ENCODE data around the gene RINL. TPM values are rescaled to one million over a fixed set of nuclear protein-coding genes. Genes with fewer than 3 reads are reported as not detected.

Gene RINL
- total and polyA plus RNA-seq, 2 of the 8 experiments (the other 6 are each of a cell fraction or from before 2014, with no cell fraction given) = 11.1 to 11.9 TPM

DNA sequence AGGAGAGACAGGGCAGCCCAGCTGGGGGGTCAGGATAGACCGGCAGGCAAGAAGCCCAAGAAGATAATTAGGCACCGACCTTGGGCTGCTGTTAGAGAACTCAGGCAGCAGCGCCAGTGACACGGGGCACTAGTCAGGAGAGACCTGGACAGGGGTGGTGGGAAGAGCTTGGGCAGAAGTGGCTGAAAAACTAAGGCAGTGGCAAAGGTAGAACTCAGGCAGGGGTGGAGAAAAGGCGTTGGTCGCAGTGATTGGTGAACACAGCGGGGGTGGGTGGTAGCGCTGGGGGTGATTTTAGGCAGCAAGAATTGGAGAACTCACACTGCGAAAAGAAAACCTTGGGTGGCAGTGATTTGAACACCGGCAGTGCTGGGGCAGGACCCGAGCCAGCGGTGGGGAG is 29.6 kb upstream of the RINL start:
- no peaks in the 10 kb centered on the region; a peak in 1 of 4 replicates for H3K9me3 ChIP-seq (ENCODE audit: insufficient read depth in 2 of 2, low read depth in 1 of 2, low read length in 1 of 2)
- H4K8ac ChIP-seq (ENCODE audit: extremely low read depth, insufficient read depth, low read length) = no peak overlapping the region
- H4K20me1 ChIP-seq (replicated peaks in 1 of 2; ENCODE audit: control insufficient read depth in 1 of 2, insufficient read depth in 2 of 2, low read length in 2 of 2) = peaks cover 0 to 6% of the 10 kb centered on the region in 2 experiments
- H3K9ac ChIP-seq (replicated peaks in 1 of 4; ENCODE audit: extremely low read depth in 1 of 4, low read depth in 3 of 4, low read length in 3 of 4) = no peak overlapping the region
- H2BK5ac ChIP-seq (ENCODE audit: low read depth, low read length) = no peak overlapping the region
- peaks cover 0 to 15% (median 1%) of the 10 kb centered on the region in 4 experiments; a peak in 3 of 8 replicates for H3K36me3 ChIP-seq (ENCODE audit: control insufficient read depth in 2 of 4, insufficient read depth in 4 of 4, low read length in 3 of 4)
- H3K56ac ChIP-seq (replicated peaks; ENCODE audit: insufficient read length, low read depth, low read length) = no peak overlapping the region
- ChIA-PET POLR2A (ENCODE audit: partially characterized antibody) (interaction anchor here (0.8 to 1.5 kb wide), 4 partner anchors 10 to 27 kb away, joined by 3 to 4 read pairs (median 4); no protein-coding TSS in a partner anchor), CTCF (ENCODE audit: partially characterized antibody) (interaction anchor here (1.9 kb wide), 1 partner anchor 45 kb away, joined by 4 read pairs; no protein-coding TSS in a partner anchor)
- H4K5ac ChIP-seq (ENCODE audit: insufficient read length, low read depth, low read length) = no peak overlapping the region
- H2BK20ac ChIP-seq (ENCODE audit: low read length) = no peak overlapping the region
- no peak overlapping the region for H2BK12ac ChIP-seq (ENCODE audit: low read depth, low read length)
- H3K79me2 ChIP-seq (ENCODE audit: control insufficient read depth in 1 of 2, insufficient read depth in 2 of 2, low read length in 2 of 2) = no peaks in the 10 kb centered on the region
- no peak overlapping the region for H3K4me2 ChIP-seq (ENCODE audit: insufficient read depth in 1 of 2, low read depth in 2 of 2, low read length in 2 of 2)
- H2AK5ac ChIP-seq (ENCODE audit: low read depth, low read length) = no peak overlapping the region
- H3K27ac ChIP-seq (ENCODE audit: low read depth, low read length) = no peak overlapping the region
- peaks cover 0 to 8% (median 1%) of the 10 kb centered on the region in 4 experiments; a peak in 3 of 7 replicates for H3K4me1 ChIP-seq (replicated peaks in 1 of 4; ENCODE audit: control insufficient read depth in 3 of 4, insufficient read depth in 4 of 4, low read length in 3 of 4)
- no peak for FAIRE-seq
- DNase-seq (ENCODE audit: low read depth in 1 of 2, low spot score in 2 of 2) = no peak
- H3K23ac ChIP-seq (ENCODE audit: insufficient read length) = no peak overlapping the region
- no peak overlapping the region for H3K4me3 ChIP-seq (ENCODE audit: extremely low read depth in 1 of 4, insufficient read depth in 2 of 4, low read depth in 3 of 4, low read length in 4 of 4)
- H2BK15ac ChIP-seq (ENCODE audit: low read length) = no peak overlapping the region
- no peak overlapping the region for H2BK120ac ChIP-seq (replicated peaks; ENCODE audit: low read depth, low read length)
- H4K91ac ChIP-seq (replicated peaks; ENCODE audit: insufficient read length, low read length) = no peak overlapping the region
- H3K27me3 ChIP-seq (replicated peaks in 1 of 4; ENCODE audit: control insufficient read depth in 3 of 4, extremely low read depth in 1 of 4, insufficient read depth in 3 of 4, low read length in 3 of 4) = no peaks in the 10 kb centered on the region; a peak in 1 of 7 replicates
- TF ChIP-seq BACH1 (IDR thresholded peaks at IDR 0.05; ENCODE audit: low read length) (no peak), TCF12 (IDR thresholded peaks at IDR 0.05; ENCODE audit: low read depth, low read length) (no peak), CTBP2 (IDR thresholded peaks at IDR 0.05; ENCODE audit: borderline replicate concordance, insufficient read depth, insufficient read length, low read length) (no peak), SAP30 (IDR thresholded peaks at IDR 0.05; ENCODE audit: insufficient read depth, insufficient replicate concordance, low read length) (no peak), BCL11A (IDR thresholded peaks at IDR 0.05; ENCODE audit: low read depth in 2 of 2, low read length in 2 of 2) (no peak), NRF1 (IDR thresholded peaks at IDR 0.05; ENCODE audit: low read depth, low read length) (no peak), SRF (IDR thresholded peaks at IDR 0.05; ENCODE audit: low read depth, low read length) (no peak), BRCA1 (IDR thresholded peaks at IDR 0.05; ENCODE audit: low read depth, low read length) (no peak), HDAC2 (IDR thresholded peaks at IDR 0.05; ENCODE audit: borderline replicate concordance in 1 of 2, low read depth in 2 of 2, low read length in 2 of 2) (no peak)
- TF ChIP-seq, protein P1, sequence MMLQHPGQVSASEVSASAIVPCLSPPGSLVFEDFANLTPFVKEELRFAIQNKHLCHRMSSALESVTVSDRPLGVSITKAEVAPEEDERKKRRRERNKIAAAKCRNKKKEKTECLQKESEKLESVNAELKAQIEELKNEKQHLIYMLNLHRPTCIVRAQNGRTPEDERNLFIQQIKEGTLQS (IDR thresholded peaks at IDR 0.05; ENCODE audit: insufficient read depth, low read depth, low read length) = no peak
- TF ChIP-seq, protein P2, sequence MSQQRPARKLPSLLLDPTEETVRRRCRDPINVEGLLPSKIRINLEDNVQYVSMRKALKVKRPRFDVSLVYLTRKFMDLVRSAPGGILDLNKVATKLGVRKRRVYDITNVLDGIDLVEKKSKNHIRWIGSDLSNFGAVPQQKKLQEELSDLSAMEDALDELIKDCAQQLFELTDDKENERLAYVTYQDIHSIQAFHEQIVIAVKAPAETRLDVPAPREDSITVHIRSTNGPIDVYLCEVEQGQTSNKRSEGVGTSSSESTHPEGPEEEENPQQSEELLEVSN (IDR thresholded peaks at IDR 0.05) = no peak
- 92% methylated on average over 10 of the region's 12 CpGs; no CpG with 5 or more reads in 1 of the 2 experiments for WGBS, 2 experiments (ENCODE audit: extremely low coverage in 1 of 2, insufficient coverage in 1 of 2, insufficient read length in 1 of 2, insufficient replicate concordance in 2 of 2, low coverage in 1 of 2, low lambda C conversion rate in 2 of 2, missing lambda C conversion rate in 1 of 2)
- no peaks in the 10 kb centered on the region for H3K79me1 ChIP-seq (ENCODE audit: low read depth, low read length)
- H3K14ac ChIP-seq (ENCODE audit: insufficient read length) = no peak overlapping the region
- no peak overlapping the region for H2AFZ ChIP-seq (ENCODE audit: low read length)
- H3K23me2 ChIP-seq (ENCODE audit: low read depth, low read length) = no peaks in the 10 kb centered on the region; the same call in 1 of the 2 replicates
- no peak overlapping the region for H3K18ac ChIP-seq (ENCODE audit: extremely low read depth, low read length)
- H3K4ac ChIP-seq (replicated peaks; ENCODE audit: insufficient read length, low read depth, low read length) = no peak overlapping the region

Measured in H1 (cell line).